Activated CD4-positive, alpha-beta T cell treated with anti-CD3 and anti-CD28 coated beads for 24 hours (primary cell): ENCODE results near the gene GCNA.
"Not testable (repeated sequence)": the region's sequence is repeated elsewhere in the genome, so short reads cannot be mapped to it uniquely, and the experiment has no call there.

Source experiments
- DNase-seq, 2 donors: peaks; one replicate each; pipeline ENCODE4 v3.0.0-alpha.2; 2020; ENCODE audit warnings: low read depth in 2 of 2

Gene GCNA

GRCh38 chrX:71558920-71559319 lies 19.3 kb upstream of the GCNA start:
- no peak for DNase-seq

GRCh38 chrX:71559773-71560172 lies 18.5 kb upstream of the GCNA start:
- DNase-seq, result not testable (repeated sequence)

- no peak for DNase-seq
Observed at GRCh38 chrX:71563921-71564320, 14.3 kb upstream of the GCNA start.

GRCh38 chrX:71565474-71566041 lies 12.7 kb upstream of the GCNA start:
- DNase-seq, result no peak

GRCh38 chrX:71571390-71571789 lies 6.8 kb upstream of the GCNA start:
- not testable (repeated sequence) for DNase-seq

- DNase-seq, result no peak
Observed at GRCh38 chrX:71573590-71573989, 4.6 kb upstream of the GCNA start.

- DNase-seq, result no peak
Observed at GRCh38 chrX:71577682-71578081, 555 bp upstream of the GCNA start.

GRCh38 chrX:71579136-71579989 lies 1.1 kb downstream of the GCNA start:
- DNase-seq, result no peak

GRCh38 chrX:71579990-71580380 lies 1.7 kb downstream of the GCNA start:
- DNase-seq, result no peak

GRCh38 chrX:71581210-71581609 lies 3.0 kb downstream of the GCNA start:
- DNase-seq, result no peak

GRCh38 chrX:71586929-71587328 lies 8.7 kb downstream of the GCNA start:
- no peak for DNase-seq

GRCh38 chrX:71593210-71593609 lies 15.0 kb downstream of the GCNA start:
- not testable (repeated sequence) for DNase-seq

GRCh38 chrX:71599965-71600364 lies 21.7 kb downstream of the GCNA start:
- no peak for DNase-seq

GRCh38 chrX:71603618-71604017 lies 25.4 kb downstream of the GCNA start:
- DNase-seq, result no peak

GRCh38 chrX:71604141-71604540 lies 25.9 kb downstream of the GCNA start:
- DNase-seq, result no peak

- no peak for DNase-seq
Observed at GRCh38 chrX:71604796-71605568, 26.7 kb downstream of the GCNA start.

GRCh38 chrX:71606536-71607216 lies 28.4 kb downstream of the GCNA start:
- no peak for DNase-seq

GRCh38 chrX:71607488-71607887 lies 29.3 kb downstream of the GCNA start:
- DNase-seq, result no peak

GRCh38 chrX:71609095-71609750 lies 31.0 kb downstream of the GCNA start:
- no peak for DNase-seq

- DNase-seq, result not testable (repeated sequence)
Observed at GRCh38 chrX:71611736-71612135, 33.5 kb downstream of the GCNA start.

- no peak for DNase-seq
Observed at GRCh38 chrX:71612256-71612655, 34.0 kb downstream of the GCNA start.

- DNase-seq, result no peak
Observed at GRCh38 chrX:71615056-71615455, 36.8 kb downstream of the GCNA start.
